HepG2 (cell line): ENCODE data around the gene MNAT1. TPM values are rescaled to one million over a fixed set of nuclear protein-coding genes. Genes with fewer than 3 reads are reported as not detected.

Experiments
- AGO1 ChIP-seq: fragments of 200-400 bp; formaldehyde crosslinking; IDR thresholded peaks from 2 replicates; pipeline ENCODE4 v1.6.1; 2017; ENCODE audit warnings: mild to moderate bottlenecking, low read depth, low read length, moderate library complexity; ENCODE audit not compliant: poor library complexity, severe bottlenecking
- BORCS8-MEF2B ChIP-seq: sonication (generic); formaldehyde crosslinking; IDR thresholded peaks from 2 replicates; pipeline ENCODE4 v1.8.0; 2022; ENCODE audit warnings: mild to moderate bottlenecking, missing genetic modification reagents
- EEA1 ChIP-seq: sonication (generic); formaldehyde crosslinking; IDR thresholded peaks from 2 replicates; pipeline ENCODE4 v1.5.1; 2020; ENCODE audit warnings: mild to moderate bottlenecking, missing genetic modification reagents, borderline replicate concordance
- GATA4 ChIP-seq: sonication (generic); IDR thresholded peaks from 2 replicates; pipeline ENCODE4 v1.6.1; 2016; ENCODE audit warnings: antibody characterized with exemption, low read depth, borderline replicate concordance
- HHEX ChIP-seq: IDR thresholded peaks from 2 replicates; pipeline ENCODE4 v1.6.1; 2016; ENCODE audit warnings: control low read depth
- HNRNPUL1 ChIP-seq: fragments of 200-400 bp; formaldehyde crosslinking; IDR thresholded peaks from 2 replicates; pipeline ENCODE4 v1.6.1; 2017; ENCODE audit warnings: low read depth, mild to moderate bottlenecking, low read length, moderate library complexity
- KDM1A ChIP-seq: IDR thresholded peaks from 2 replicates; pipeline ENCODE4 v1.6.1; 2016; ENCODE audit warnings: missing compliant biosample characterization
- MED8 ChIP-seq: sonication (generic); formaldehyde crosslinking; IDR thresholded peaks from 2 replicates; pipeline ENCODE4 v1.8.1; 2023; ENCODE audit warnings: mild to moderate bottlenecking, missing genetic modification reagents; ENCODE audit not compliant: insufficient replicate concordance
- MXI1 ChIP-seq: IDR thresholded peaks from 3 replicates; pipeline ENCODE4 v1.6.1; 2012; ENCODE audit warnings: low read depth, low read length, inconsistent platforms, borderline replicate concordance
- MYNN ChIP-seq: sonication (generic); formaldehyde crosslinking; IDR thresholded peaks from 2 replicates; pipeline ENCODE4 v1.4.0; 2020; ENCODE audit warnings: mild to moderate bottlenecking, low read depth, missing genetic modification reagents
- NR2C2 ChIP-seq: sonication (generic); formaldehyde crosslinking; IDR thresholded peaks from 2 replicates; pipeline ENCODE4 v1.4.0; 2020; ENCODE audit warnings: missing genetic modification reagents, mild to moderate bottlenecking, moderate library complexity, borderline replicate concordance
- RFX3 ChIP-seq: IDR thresholded peaks from 2 replicates; pipeline ENCODE4 v1.6.1; 2016; ENCODE audit warnings: missing biosample characterization, missing genetic modification reagents
- TBL1XR1 ChIP-seq: fragments of 150-350 bp; IDR thresholded peaks from 2 replicates; pipeline ENCODE4 v1.6.1; 2014; ENCODE audit warnings: borderline replicate concordance, low read length; ENCODE audit not compliant: partially characterized antibody
- ZNF124 ChIP-seq: sonication (generic); formaldehyde crosslinking; IDR thresholded peaks from 2 replicates; pipeline ENCODE4 v1.4.0; 2020; ENCODE audit warnings: missing genetic modification reagents
- ZNF34 ChIP-seq: sonication (generic); formaldehyde crosslinking; IDR thresholded peaks from 2 replicates; pipeline ENCODE4 v1.4.0; 2020; ENCODE audit warnings: mild to moderate bottlenecking, missing genetic modification reagents, borderline replicate concordance
- ZNF383 ChIP-seq: sonication (generic); formaldehyde crosslinking; IDR thresholded peaks from 2 replicates; pipeline ENCODE4 v1.4.0; 2020; ENCODE audit warnings: missing genetic modification reagents, mild to moderate bottlenecking, borderline replicate concordance
- ZNF430 ChIP-seq: sonication (generic); formaldehyde crosslinking; IDR thresholded peaks from 2 replicates; pipeline ENCODE4 v1.9.0; 2021; ENCODE audit warnings: mild to moderate bottlenecking, missing genetic modification reagents
- ZNF446 ChIP-seq: sonication (generic); formaldehyde crosslinking; IDR thresholded peaks from 2 replicates; pipeline ENCODE4 v1.5.0; 2020; ENCODE audit warnings: mild to moderate bottlenecking, missing genetic modification reagents
- ZNF567 ChIP-seq: sonication (generic); formaldehyde crosslinking; IDR thresholded peaks from 2 replicates; pipeline ENCODE4 v1.8.1; 2023; ENCODE audit warnings: mild to moderate bottlenecking, missing genetic modification reagents, borderline replicate concordance
- polyA plus RNA-seq, 8 experiments: library from polyadenylated mRNA; depleted of rRNA in 3 of 8; stranded (reverse) in 7 of 8; unstranded in 1 of 8; fragments of >200 nt; fragmentation: Illumina TruSeq in 4 of 8; extraction: Trizol in 4 of 8; gene quantifications; 2 replicates each; pipeline versions ENCODE4 v1.2.1 to v1.2.3, GENCODE V29; 2011 to 2016; ENCODE audit warnings: low read depth in 4 of 8, missing spikeins in 1 of 8, mixed read lengths in 1 of 8; ENCODE audit not compliant: insufficient read depth in 1 of 8
- total RNA-seq, 5 experiments: library from RNA; depleted of rRNA; stranded (reverse); fragments of >200 nt; fragmentation: Illumina TruSeq; extraction: Trizol; gene quantifications; 2 replicates each; pipeline ENCODE4 v1.2.3, GENCODE V29; 2016; ENCODE audit warnings: low read depth in 1 of 5
- TF ChIP-seq, protein P1 (sequence below): sonication (generic); formaldehyde crosslinking; IDR thresholded peaks from 2 replicates; pipeline ENCODE4 v1.4.0; 2020; ENCODE audit warnings: missing genetic modification reagents, mild to moderate bottlenecking, borderline replicate concordance
- TF ChIP-seq, protein P2 (sequence below): sonication (generic); formaldehyde crosslinking; IDR thresholded peaks from 2 replicates; pipeline ENCODE4 v1.5.0; 2020; ENCODE audit warnings: missing genetic modification reagents
- TF ChIP-seq, protein P3 (sequence below): sonication (generic); formaldehyde crosslinking; IDR thresholded peaks from 2 replicates; pipeline ENCODE4 v1.5.1; 2020; ENCODE audit warnings: mild to moderate bottlenecking, moderate library complexity, missing genetic modification reagents
- TF ChIP-seq, protein P4 (sequence below): conservative IDR thresholded peaks from 2 replicates; pipeline ENCODE4 v1.6.1; 2018; ENCODE audit warnings: missing genetic modification reagents
- TF ChIP-seq, protein P5 (sequence below): sonication (generic); formaldehyde crosslinking; IDR thresholded peaks from 2 replicates; pipeline ENCODE4 v1.5.0; 2020; ENCODE audit warnings: mild to moderate bottlenecking, missing genetic modification reagents, moderate library complexity

The MNAT1 gene
- total and polyA plus RNA-seq, 2 of the 13 experiments (the other 11 are each of a cell fraction or from before 2014, with no cell fraction given) = 49.2 to 94.8 TPM

DNA sequence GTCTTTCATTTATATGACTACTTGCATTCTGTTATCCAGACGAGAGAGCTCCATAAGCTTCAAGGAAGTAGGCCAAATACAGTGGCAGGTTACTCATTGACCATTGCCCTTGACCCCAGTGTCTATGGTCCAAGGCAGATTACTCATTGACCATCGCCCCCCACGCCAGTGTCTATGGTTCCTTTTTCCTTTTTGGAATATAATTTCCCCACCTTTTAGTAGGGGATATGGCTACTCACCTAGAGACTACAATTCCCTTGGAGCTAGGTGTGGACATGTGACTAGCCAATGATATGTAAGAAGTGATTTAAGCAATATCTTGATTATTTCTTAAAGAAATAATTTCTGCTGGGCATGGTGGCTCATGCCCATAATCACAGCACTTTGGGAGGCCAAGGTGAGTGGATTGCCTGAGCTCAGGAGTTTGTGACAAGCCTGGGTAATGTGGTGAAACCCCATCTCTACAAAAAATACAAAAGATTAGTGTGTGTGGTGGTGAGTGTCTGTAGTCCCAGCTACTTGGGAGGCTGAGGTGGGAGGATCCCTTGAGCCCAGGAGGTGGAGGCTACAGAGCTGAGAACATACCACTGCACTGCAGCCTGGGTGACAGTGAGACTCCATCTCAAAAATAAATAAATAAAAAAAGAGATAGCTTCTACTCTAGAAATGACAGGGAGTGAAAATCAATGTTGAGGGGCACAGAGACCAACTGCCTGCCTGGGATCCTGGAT, 43.0 kb upstream of the MNAT1 start (continued):
- TF ChIP-seq, protein P1, sequence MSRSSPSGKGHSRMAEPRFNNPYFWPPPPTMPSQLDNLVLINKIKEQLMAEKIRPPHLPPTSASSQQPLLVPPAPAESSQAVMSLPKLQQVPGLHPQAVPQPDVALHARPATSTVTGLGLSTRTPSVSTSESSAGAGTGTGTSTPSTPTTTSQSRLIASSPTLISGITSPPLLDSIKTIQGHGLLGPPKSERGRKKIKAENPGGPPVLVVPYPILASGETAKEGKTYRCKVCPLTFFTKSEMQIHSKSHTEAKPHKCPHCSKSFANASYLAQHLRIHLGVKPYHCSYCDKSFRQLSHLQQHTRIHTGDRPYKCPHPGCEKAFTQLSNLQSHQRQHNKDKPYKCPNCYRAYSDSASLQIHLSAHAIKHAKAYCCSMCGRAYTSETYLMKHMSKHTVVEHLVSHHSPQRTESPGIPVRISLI (CRISPR knock-in tag) = no peak
- no peak for TF ChIP-seq ZNF567 (CRISPR knock-in tag)
- TF ChIP-seq KDM1A = no peak
- TF ChIP-seq, protein P2, sequence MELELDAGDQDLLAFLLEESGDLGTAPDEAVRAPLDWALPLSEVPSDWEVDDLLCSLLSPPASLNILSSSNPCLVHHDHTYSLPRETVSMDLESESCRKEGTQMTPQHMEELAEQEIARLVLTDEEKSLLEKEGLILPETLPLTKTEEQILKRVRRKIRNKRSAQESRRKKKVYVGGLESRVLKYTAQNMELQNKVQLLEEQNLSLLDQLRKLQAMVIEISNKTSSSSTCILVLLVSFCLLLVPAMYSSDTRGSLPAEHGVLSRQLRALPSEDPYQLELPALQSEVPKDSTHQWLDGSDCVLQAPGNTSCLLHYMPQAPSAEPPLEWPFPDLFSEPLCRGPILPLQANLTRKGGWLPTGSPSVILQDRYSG (CRISPR knock-in tag) = no peak
- TF ChIP-seq BORCS8-MEF2B (CRISPR knock-in tag) = no peak
- no peak for TF ChIP-seq MXI1
- no peak for TF ChIP-seq GATA4
- TF ChIP-seq, protein P3, sequence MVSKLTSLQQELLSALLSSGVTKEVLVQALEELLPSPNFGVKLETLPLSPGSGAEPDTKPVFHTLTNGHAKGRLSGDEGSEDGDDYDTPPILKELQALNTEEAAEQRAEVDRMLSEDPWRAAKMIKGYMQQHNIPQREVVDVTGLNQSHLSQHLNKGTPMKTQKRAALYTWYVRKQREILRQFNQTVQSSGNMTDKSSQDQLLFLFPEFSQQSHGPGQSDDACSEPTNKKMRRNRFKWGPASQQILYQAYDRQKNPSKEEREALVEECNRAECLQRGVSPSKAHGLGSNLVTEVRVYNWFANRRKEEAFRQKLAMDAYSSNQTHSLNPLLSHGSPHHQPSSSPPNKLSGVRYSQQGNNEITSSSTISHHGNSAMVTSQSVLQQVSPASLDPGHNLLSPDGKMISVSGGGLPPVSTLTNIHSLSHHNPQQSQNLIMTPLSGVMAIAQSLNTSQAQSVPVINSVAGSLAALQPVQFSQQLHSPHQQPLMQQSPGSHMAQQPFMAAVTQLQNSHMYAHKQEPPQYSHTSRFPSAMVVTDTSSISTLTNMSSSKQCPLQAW (CRISPR knock-in tag) = peak; percentile 99
- no peak for TF ChIP-seq MYNN (CRISPR knock-in tag)
- TF ChIP-seq, protein P4, sequence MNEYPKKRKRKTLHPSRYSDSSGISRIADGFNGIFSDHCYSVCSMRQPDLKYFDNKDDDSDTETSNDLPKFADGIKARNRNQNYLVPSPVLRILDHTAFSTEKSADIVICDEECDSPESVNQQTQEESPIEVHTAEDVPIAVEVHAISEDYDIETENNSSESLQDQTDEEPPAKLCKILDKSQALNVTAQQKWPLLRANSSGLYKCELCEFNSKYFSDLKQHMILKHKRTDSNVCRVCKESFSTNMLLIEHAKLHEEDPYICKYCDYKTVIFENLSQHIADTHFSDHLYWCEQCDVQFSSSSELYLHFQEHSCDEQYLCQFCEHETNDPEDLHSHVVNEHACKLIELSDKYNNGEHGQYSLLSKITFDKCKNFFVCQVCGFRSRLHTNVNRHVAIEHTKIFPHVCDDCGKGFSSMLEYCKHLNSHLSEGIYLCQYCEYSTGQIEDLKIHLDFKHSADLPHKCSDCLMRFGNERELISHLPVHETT = no peak
- TF ChIP-seq TBL1XR1 = no peak
- TF ChIP-seq NR2C2 = peak; percentile 74
- no peak for TF ChIP-seq ZNF446 (CRISPR knock-in tag)
- TF ChIP-seq HNRNPUL1 = peak; percentile 95
- TF ChIP-seq RFX3 (CRISPR knock-in tag) = no peak
- no peak for TF ChIP-seq AGO1
- TF ChIP-seq EEA1 = no peak
- TF ChIP-seq ZNF430 = no peak
- TF ChIP-seq ZNF383 (CRISPR knock-in tag) = no peak
- peak; percentile 55; the same call in 1 of the 2 replicates for TF ChIP-seq HHEX
- TF ChIP-seq ZNF124 (CRISPR knock-in tag) = no peak
- TF ChIP-seq, protein P5, sequence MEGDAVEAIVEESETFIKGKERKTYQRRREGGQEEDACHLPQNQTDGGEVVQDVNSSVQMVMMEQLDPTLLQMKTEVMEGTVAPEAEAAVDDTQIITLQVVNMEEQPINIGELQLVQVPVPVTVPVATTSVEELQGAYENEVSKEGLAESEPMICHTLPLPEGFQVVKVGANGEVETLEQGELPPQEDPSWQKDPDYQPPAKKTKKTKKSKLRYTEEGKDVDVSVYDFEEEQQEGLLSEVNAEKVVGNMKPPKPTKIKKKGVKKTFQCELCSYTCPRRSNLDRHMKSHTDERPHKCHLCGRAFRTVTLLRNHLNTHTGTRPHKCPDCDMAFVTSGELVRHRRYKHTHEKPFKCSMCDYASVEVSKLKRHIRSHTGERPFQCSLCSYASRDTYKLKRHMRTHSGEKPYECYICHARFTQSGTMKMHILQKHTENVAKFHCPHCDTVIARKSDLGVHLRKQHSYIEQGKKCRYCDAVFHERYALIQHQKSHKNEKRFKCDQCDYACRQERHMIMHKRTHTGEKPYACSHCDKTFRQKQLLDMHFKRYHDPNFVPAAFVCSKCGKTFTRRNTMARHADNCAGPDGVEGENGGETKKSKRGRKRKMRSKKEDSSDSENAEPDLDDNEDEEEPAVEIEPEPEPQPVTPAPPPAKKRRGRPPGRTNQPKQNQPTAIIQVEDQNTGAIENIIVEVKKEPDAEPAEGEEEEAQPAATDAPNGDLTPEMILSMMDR (CRISPR knock-in tag) = no peak
- no peak for TF ChIP-seq MED8 (CRISPR knock-in tag)
- no peak for TF ChIP-seq ZNF34 (CRISPR knock-in tag)
